Measurements from ENCODE around the gene ATPAF2. TPM values are rescaled to one million over a fixed set of nuclear protein-coding genes. Genes with fewer than 3 reads are reported as not detected.
A peak's percentile ranks its signal among the peaks of the same experiment; 100 is the strongest.

Gene ATPAF2
- polyA plus RNA-seq, 2 of the 4 experiments (the other 2 are of a cell fraction) = 20.0 to 21.4 TPM

GRCh38 chr17:17987901-17988300 lies 51.1 kb downstream of the ATPAF2 start:
- POLR2A ChIA-PET = no interaction called here
- FAIRE-seq = no peak
- H3K4me3 ChIP-seq = no peak overlapping the region
- H3K9me3 ChIP-seq = no peaks in the 10 kb centered on the region
- no peak overlapping the region for H3K4me2 ChIP-seq
- 90% methylated on average over 14 of the region's 14 CpGs for WGBS (ENCODE audit: missing lambda C conversion rate)
- CTCF ChIA-PET = interaction anchor here (0.5 to 1.4 kb wide), 4 partner anchors 21 to 46 kb away, joined by 3 to 8 read pairs (median 3); no protein-coding TSS in a partner anchor
- no peak overlapping the region for H3K27ac ChIP-seq
- ATAC-seq = no peak
- peaks cover 30% of the 10 kb centered on the region for H3K4me1 ChIP-seq
- TF ChIP-seq RARB (CRISPR knock-in tag; IDR thresholded peaks at IDR 0.05) (no peak), KDM5A (IDR thresholded peaks at IDR 0.05) (no peak), FOSL2 (IDR thresholded peaks at IDR 0.05) (no peak), FOSL2 (CRISPR knock-in tag; IDR thresholded peaks at IDR 0.05) (no peak), MAFK (IDR thresholded peaks at IDR 0.05; ENCODE audit: partially characterized antibody) (no peak), RAD21 (conservative IDR thresholded peaks at IDR 0.05 in 1 of 2, IDR thresholded peaks at IDR 0.05 in 1 of 2) (no peak), ESRRA (IDR thresholded peaks at IDR 0.05; ENCODE audit: borderline replicate concordance, low read length) (no peak), ZSCAN20 (CRISPR knock-in tag; IDR thresholded peaks at IDR 0.05) (no peak), ATOH8 (CRISPR knock-in tag; IDR thresholded peaks at IDR 0.05; ENCODE audit: low read depth) (no peak), FOSB (CRISPR knock-in tag; IDR thresholded peaks at IDR 0.05) (no peak), REST (IDR thresholded peaks at IDR 0.05) (no peak), NR3C1 (IDR thresholded peaks at IDR 0.05) (no peak), BHLHE40 (IDR thresholded peaks at IDR 0.05; ENCODE audit: low read depth, low read length) (no peak), EHMT2 (IDR thresholded peaks at IDR 0.05; ENCODE audit: low read depth) (no peak), CTCF (IDR thresholded peaks at IDR 0.05) (no peak), CHD2 (IDR thresholded peaks at IDR 0.05; ENCODE audit: low read length, partially characterized antibody) (no peak), CHD4 (IDR thresholded peaks at IDR 0.05; ENCODE audit: borderline replicate concordance) (no peak), CEBPB (IDR thresholded peaks at IDR 0.05) (no peak), RFX5 (IDR thresholded peaks at IDR 0.05) (no peak)
- no peak for DNase-seq (ENCODE audit: low read depth in 1 of 2, low spot score in 1 of 2)

- FAIRE-seq (no peak), ATAC-seq (no peak), DNase-seq (ENCODE audit: low read depth in 1 of 2, low spot score in 1 of 2) (no peak)
- ChIA-PET POLR2A (interaction anchor here (1.4 kb wide), 1 partner anchor 15 kb away, joined by 6 read pairs; the partner anchor contains the start of genes DRC3 and TOM1L2), CTCF (interaction anchor here (0.5 to 6.7 kb wide), 7 partner anchors 7 to 97 kb away, joined by 3 to 34 read pairs (median 3); no protein-coding TSS in a partner anchor)
- Histone ChIP-seq H3K4me1 (peaks cover 30% of the 10 kb centered on the region), H3K9me3 (no peaks in the 10 kb centered on the region), H3K4me3 (no peak overlapping the region), H3K27ac (no peak overlapping the region), H3K4me2 (no peak overlapping the region)
- peak; percentile 3 for TF ChIP-seq ZFP36 (IDR thresholded peaks at IDR 0.05; ENCODE audit: borderline replicate concordance, partially characterized antibody)
- TF ChIP-seq FOSL2 (IDR thresholded peaks at IDR 0.05) = no peak
- TF ChIP-seq FOSL2 (CRISPR knock-in tag; IDR thresholded peaks at IDR 0.05) = no peak
- TF ChIP-seq POLR2AphosphoS2 (conservative IDR thresholded peaks at IDR 0.05; ENCODE audit: low read length) = no peak
- no peak for TF ChIP-seq HOXB13 (CRISPR knock-in tag; IDR thresholded peaks at IDR 0.05; ENCODE audit: low read depth)
- TF ChIP-seq PBX3 (IDR thresholded peaks at IDR 0.05) = no peak
- WGBS (ENCODE audit: missing lambda C conversion rate) = 85% methylated on average over 7 of the region's 7 CpGs
Observed at GRCh38 chr17:17987187-17987896, 51.6 kb downstream of the ATPAF2 start.
